ENCODE measurements around the gene PLA2G15. TPM values are rescaled to one million over a fixed set of nuclear protein-coding genes. Genes with fewer than 3 reads are reported as not detected.
A peak's percentile ranks its signal among the peaks of the same experiment; 100 is the strongest.

Gene PLA2G15
- total RNA-seq, 3 donors from 2014 or later (not counting 1 experiment from before 2014, with no cell fraction given), result 5.6 to 13.0 (median 12.7) TPM

DNA sequence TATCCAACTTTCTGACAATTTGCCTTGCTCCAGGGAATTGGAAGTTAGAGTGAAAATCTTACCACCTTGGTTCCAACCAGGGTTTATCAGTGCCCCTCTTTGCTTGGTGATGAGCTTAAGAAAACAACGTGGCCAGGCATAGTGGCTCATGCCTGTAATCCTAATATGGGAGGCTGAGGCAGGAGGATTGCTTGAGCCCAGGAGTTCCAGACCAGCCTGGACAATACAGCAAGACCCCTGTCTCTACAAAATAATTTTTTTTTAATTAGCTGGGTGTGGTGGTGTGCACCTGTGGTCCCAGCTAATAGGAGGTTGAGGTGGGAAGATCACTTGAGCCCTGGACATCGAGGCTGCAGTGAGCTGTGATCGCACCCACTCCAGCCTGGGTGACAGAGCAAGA lies 40.5 kb downstream of the PLA2G15 start:
- TF ChIP-seq, protein P1, sequence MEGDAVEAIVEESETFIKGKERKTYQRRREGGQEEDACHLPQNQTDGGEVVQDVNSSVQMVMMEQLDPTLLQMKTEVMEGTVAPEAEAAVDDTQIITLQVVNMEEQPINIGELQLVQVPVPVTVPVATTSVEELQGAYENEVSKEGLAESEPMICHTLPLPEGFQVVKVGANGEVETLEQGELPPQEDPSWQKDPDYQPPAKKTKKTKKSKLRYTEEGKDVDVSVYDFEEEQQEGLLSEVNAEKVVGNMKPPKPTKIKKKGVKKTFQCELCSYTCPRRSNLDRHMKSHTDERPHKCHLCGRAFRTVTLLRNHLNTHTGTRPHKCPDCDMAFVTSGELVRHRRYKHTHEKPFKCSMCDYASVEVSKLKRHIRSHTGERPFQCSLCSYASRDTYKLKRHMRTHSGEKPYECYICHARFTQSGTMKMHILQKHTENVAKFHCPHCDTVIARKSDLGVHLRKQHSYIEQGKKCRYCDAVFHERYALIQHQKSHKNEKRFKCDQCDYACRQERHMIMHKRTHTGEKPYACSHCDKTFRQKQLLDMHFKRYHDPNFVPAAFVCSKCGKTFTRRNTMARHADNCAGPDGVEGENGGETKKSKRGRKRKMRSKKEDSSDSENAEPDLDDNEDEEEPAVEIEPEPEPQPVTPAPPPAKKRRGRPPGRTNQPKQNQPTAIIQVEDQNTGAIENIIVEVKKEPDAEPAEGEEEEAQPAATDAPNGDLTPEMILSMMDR (IDR thresholded peaks at IDR 0.05), result no peak
- intact Hi-C loops (cut with micrococcal nuclease), result loop anchor here (2.0 kb wide), 1 partner anchor 21 kb away; the partner anchor contains the start of gene SLC7A6
- H3K9me3 ChIP-seq (ENCODE audit: control insufficient read depth, insufficient read depth, low read length), result no peaks in the 10 kb centered on the region
- ATAC-seq, result no peak
- no peaks in the 10 kb centered on the region for H3K27me3 ChIP-seq (ENCODE audit: control insufficient read depth, insufficient read depth, low read length)
- DNase-seq, result no peak
- peak overlapping the region; percentile 70 for H3K27ac ChIP-seq (ENCODE audit: low read length)
- Mint-ChIP-seq H3K9me3 (no peaks in the 10 kb centered on the region), H3K27me3 (ENCODE audit: low read depth in 2 of 2) (no peaks in the 10 kb centered on the region), H3K4me3 (peak overlapping the region; percentile 79), H3K36me3 (no peaks in the 10 kb centered on the region), H3K4me1 (peaks cover 78 to 86% of the 10 kb centered on the region in 2 donors), H3K27ac (peak overlapping the region; percentile 77 to 88)
- WGBS (ENCODE audit: insufficient coverage), result 51% methylated on average over 3 of the region's 3 CpGs
- peaks cover 16% of the 10 kb centered on the region for H3K36me3 ChIP-seq (ENCODE audit: control insufficient read depth, insufficient read depth, low read length)
- H3K4me3 ChIP-seq (ENCODE audit: low read length), result no peak overlapping the region
- peaks cover 85% of the 10 kb centered on the region for H3K4me1 ChIP-seq (ENCODE audit: control insufficient read depth, insufficient read depth, low read length)

GRCh38 chr16:68286153-68287074 lies 41.2 kb downstream of the PLA2G15 start:
- no peaks in the 10 kb centered on the region for H3K9me3 ChIP-seq (ENCODE audit: control insufficient read depth, insufficient read depth, low read length)
- 57% methylated on average over 11 of the region's 12 CpGs for WGBS (ENCODE audit: insufficient coverage)
- H3K27ac Mint-ChIP-seq, result peak overlapping the region; percentile 77 to 88
- peaks cover 21% of the 10 kb centered on the region for H3K36me3 ChIP-seq (ENCODE audit: control insufficient read depth, insufficient read depth, low read length)
- H3K4me1 Mint-ChIP-seq, result peaks cover 81 to 88% of the 10 kb centered on the region in 2 donors
- H3K4me1 ChIP-seq (ENCODE audit: control insufficient read depth, insufficient read depth, low read length), result peaks cover 90% of the 10 kb centered on the region
- H3K36me3 Mint-ChIP-seq, result no peaks in the 10 kb centered on the region
- H3K4me3 Mint-ChIP-seq, result peak overlapping the region; percentile 79
- no peaks in the 10 kb centered on the region for H3K27me3 ChIP-seq (ENCODE audit: control insufficient read depth, insufficient read depth, low read length)
- ATAC-seq, result peak; percentile 44 to 58 (median 54)
- no peaks in the 10 kb centered on the region for H3K9me3 Mint-ChIP-seq
- peak overlapping the region; percentile 74 for H3K27ac ChIP-seq (ENCODE audit: low read length)
- no peak overlapping the region for H3K4me3 ChIP-seq (ENCODE audit: low read length)
- peak in 1 of 2 donors; percentile 71 for DNase-seq
- TF ChIP-seq, protein P1 (IDR thresholded peaks at IDR 0.05), result no peak
- H3K27me3 Mint-ChIP-seq (ENCODE audit: low read depth in 2 of 2), result no peaks in the 10 kb centered on the region
- intact Hi-C loops (cut with micrococcal nuclease), result loop anchor here (2.0 kb wide), 1 partner anchor 22 kb away; the partner anchor contains the start of gene SLC7A6

DNA sequence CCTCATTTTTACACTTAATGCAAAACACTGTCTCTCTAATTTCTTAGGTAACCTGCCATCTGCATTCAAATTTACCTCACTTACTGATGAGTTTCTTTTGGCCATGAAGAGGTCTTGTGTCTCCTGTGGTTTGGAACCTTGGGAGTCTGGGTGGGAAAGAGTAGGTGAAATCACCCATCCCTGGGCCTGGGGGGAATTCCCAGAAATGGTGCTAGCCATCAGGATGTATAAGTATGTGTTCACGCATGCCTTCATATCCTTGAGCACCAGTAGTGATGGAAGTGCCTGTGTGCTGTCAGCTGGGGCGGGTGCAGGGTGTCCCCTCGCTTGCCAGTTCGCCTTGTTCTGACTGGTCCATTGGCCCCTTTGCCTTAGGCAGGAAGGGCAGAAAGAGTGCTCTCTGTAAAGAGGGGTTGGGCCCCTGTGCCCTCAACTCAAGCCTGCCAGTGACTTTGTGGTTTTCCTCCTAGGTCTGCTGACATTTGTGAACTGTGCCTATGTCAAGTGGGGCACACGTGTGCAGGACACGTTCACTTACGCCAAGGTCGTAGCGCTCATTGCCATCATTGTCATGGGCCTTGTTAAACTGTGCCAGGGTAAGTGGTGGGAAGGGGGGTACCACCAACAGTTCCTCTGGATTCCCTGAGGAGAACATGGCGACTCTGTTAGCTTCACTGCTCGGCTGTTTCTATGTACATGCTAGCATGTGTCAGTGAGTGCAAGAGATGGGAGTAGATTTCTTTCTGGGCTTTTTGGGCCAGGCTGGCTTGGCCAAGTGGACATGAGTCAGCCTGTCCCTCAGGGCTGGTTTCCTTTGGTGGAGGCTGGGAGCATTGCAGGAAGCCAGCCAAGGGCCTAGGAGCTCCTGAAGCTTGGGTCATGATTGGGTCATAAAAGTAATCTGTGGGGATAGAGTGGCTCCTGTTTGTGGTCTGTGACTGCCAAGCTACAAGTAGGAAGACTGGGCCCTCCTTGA lies 42.4 kb downstream of the PLA2G15 start:
- Mint-ChIP-seq H3K4me3 (peak overlapping the region; percentile 51), H3K4me1 (peaks cover 85 to 90% of the 10 kb centered on the region in 2 donors), H3K36me3 (no peaks in the 10 kb centered on the region), H3K9me3 (no peaks in the 10 kb centered on the region), H3K27me3 (ENCODE audit: low read depth in 2 of 2) (no peaks in the 10 kb centered on the region), H3K27ac (peak overlapping the region; percentile 77 to 88)
- H3K27me3 ChIP-seq (ENCODE audit: control insufficient read depth, insufficient read depth, low read length), result no peaks in the 10 kb centered on the region
- peaks cover 96% of the 10 kb centered on the region for H3K4me1 ChIP-seq (ENCODE audit: control insufficient read depth, insufficient read depth, low read length)
- ATAC-seq (peak; percentile 3 to 15 (median 6)), DNase-seq (peak in 1 of 2 donors; percentile 73)
- intact Hi-C loops (cut with micrococcal nuclease), result loop anchor here (2.0 kb wide), 1 partner anchor 23 kb away; the partner anchor contains the start of gene SLC7A6
- H3K4me3 ChIP-seq (ENCODE audit: low read length), result no peak overlapping the region
- H3K9me3 ChIP-seq (ENCODE audit: control insufficient read depth, insufficient read depth, low read length), result no peaks in the 10 kb centered on the region
- H3K27ac ChIP-seq (ENCODE audit: low read length), result peak overlapping the region; percentile 74
- peaks cover 24% of the 10 kb centered on the region for H3K36me3 ChIP-seq (ENCODE audit: control insufficient read depth, insufficient read depth, low read length)
- 28% methylated on average over 11 of the region's 11 CpGs for WGBS (ENCODE audit: insufficient coverage)
- TF ChIP-seq, protein P1 (IDR thresholded peaks at IDR 0.05), result no peak
